HAP-1 (cell line): ENCODE data around the gene RANBP17.
"Not testable (repeated sequence)": the region's sequence is repeated elsewhere in the genome, so short reads cannot be mapped to it uniquely, and the experiment has no call there.

Experiments used
- DNase-seq, 2 experiments: peaks; one replicate each; pipeline ENCODE4 v3.0.0-alpha.2; 2016 to 2020; ENCODE audit warnings: low spot score in 2 of 2
- H3K27me3 ChIP-seq: fragments of 250-450 bp; sonication (Bioruptor Pico); 2 replicates; pipeline ENCODE4 v1.5.1; 2020; ENCODE audit warnings: low read depth, mild to moderate bottlenecking, moderate library complexity
- H3K36me3 ChIP-seq: fragments of 250-450 bp; sonication (Bioruptor Pico); replicated peaks from 2 replicates; pipeline ENCODE4 v1.5.1; 2020; ENCODE audit warnings: mild to moderate bottlenecking
- H3K4me1 ChIP-seq: fragments of 250-450 bp; sonication (Bioruptor Pico); 2 replicates; pipeline ENCODE4 v1.5.1; 2020; ENCODE audit warnings: mild to moderate bottlenecking
- H3K4me3 ChIP-seq: fragments of 250-450 bp; sonication (Bioruptor Pico); 2 replicates; pipeline ENCODE4 v1.5.1; 2020; ENCODE audit warnings: mild to moderate bottlenecking, moderate library complexity
- H3K9me3 ChIP-seq: fragments of 250-450 bp; sonication (Bioruptor Pico); 2 replicates; pipeline ENCODE4 v1.5.1; 2020; ENCODE audit warnings: mild to moderate bottlenecking, moderate library complexity
- in situ Hi-C: fragments of 300-500 bp; cut with MboI; formaldehyde crosslinking; loops from 3 replicates; pipeline ENCODE4 v1.14.3; 2020; ENCODE audit warnings: low sequenced_read_pairs, inconsistent platforms, mixed read lengths

RANBP17 gene

GRCh38 chr5:171024084-171024483 lies 162.3 kb downstream of the RANBP17 start:
- in situ Hi-C loops, result no loop called here
- no peak overlapping the region for H3K4me3 ChIP-seq
- no peak for DNase-seq
- no peaks in the 10 kb centered on the region for H3K4me1 ChIP-seq
- H3K9me3 ChIP-seq, result no peaks in the 10 kb centered on the region; the same call in 1 of the 2 replicates
- H3K27me3 ChIP-seq, result no peaks in the 10 kb centered on the region
- no peaks in the 10 kb centered on the region for H3K36me3 ChIP-seq

- H3K36me3 ChIP-seq, result no peaks in the 10 kb centered on the region
- in situ Hi-C loops, result no loop called here
- H3K27me3 ChIP-seq, result no peaks in the 10 kb centered on the region
- no peak overlapping the region for H3K4me3 ChIP-seq
- H3K4me1 ChIP-seq, result no peaks in the 10 kb centered on the region
- no peaks in the 10 kb centered on the region for H3K9me3 ChIP-seq
- no peak for DNase-seq
Measured at GRCh38 chr5:171029401-171029800, 167.6 kb downstream of the RANBP17 start.

- no peaks in the 10 kb centered on the region for H3K27me3 ChIP-seq
- no peak overlapping the region for H3K4me3 ChIP-seq
- DNase-seq, result no peak
- no peaks in the 10 kb centered on the region for H3K4me1 ChIP-seq
- no peaks in the 10 kb centered on the region for H3K9me3 ChIP-seq
- no peaks in the 10 kb centered on the region for H3K36me3 ChIP-seq
- in situ Hi-C loops, result no loop called here
Measured at GRCh38 chr5:171031977-171032376, 170.2 kb downstream of the RANBP17 start.

GRCh38 chr5:171032435-171032973 lies 170.7 kb downstream of the RANBP17 start:
- in situ Hi-C loops, result no loop called here
- Histone ChIP-seq H3K4me1 (no peaks in the 10 kb centered on the region), H3K4me3 (no peak overlapping the region), H3K27me3 (no peaks in the 10 kb centered on the region), H3K36me3 (no peaks in the 10 kb centered on the region), H3K9me3 (no peaks in the 10 kb centered on the region)
- no peak for DNase-seq

GRCh38 chr5:171041893-171042292 lies 180.1 kb downstream of the RANBP17 start:
- H3K4me3 ChIP-seq, H3K36me3 ChIP-seq, H3K27me3 ChIP-seq, H3K9me3 ChIP-seq, in situ Hi-C loops, DNase-seq, H3K4me1 ChIP-seq: not testable (repeated sequence)

- Histone ChIP-seq H3K9me3 (no peaks in the 10 kb centered on the region), H3K4me3 (no peak overlapping the region), H3K36me3 (no peaks in the 10 kb centered on the region), H3K4me1 (no peaks in the 10 kb centered on the region), H3K27me3 (no peaks in the 10 kb centered on the region)
- DNase-seq, result no peak
- in situ Hi-C loops, result no loop called here
Measured at GRCh38 chr5:171050916-171051315, 189.1 kb downstream of the RANBP17 start.

- in situ Hi-C loops, result no loop called here
- no peaks in the 10 kb centered on the region for H3K9me3 ChIP-seq
- H3K4me1 ChIP-seq, result no peaks in the 10 kb centered on the region
- H3K4me3 ChIP-seq, result no peak overlapping the region
- H3K36me3 ChIP-seq, result no peaks in the 10 kb centered on the region
- no peak for DNase-seq
- no peaks in the 10 kb centered on the region for H3K27me3 ChIP-seq
Measured at GRCh38 chr5:171055875-171056454, 194.1 kb downstream of the RANBP17 start.

GRCh38 chr5:171067540-171068130 lies 205.8 kb downstream of the RANBP17 start:
- Histone ChIP-seq H3K27me3 (no peaks in the 10 kb centered on the region), H3K4me1 (no peaks in the 10 kb centered on the region), H3K36me3 (no peaks in the 10 kb centered on the region), H3K4me3 (no peak overlapping the region), H3K9me3 (no peaks in the 10 kb centered on the region)
- in situ Hi-C loops, result no loop called here
- DNase-seq, result no peak

GRCh38 chr5:171074747-171075146 lies 212.9 kb downstream of the RANBP17 start:
- H3K4me3 ChIP-seq, result no peak overlapping the region
- DNase-seq, result no peak
- no peaks in the 10 kb centered on the region for H3K36me3 ChIP-seq
- no peaks in the 10 kb centered on the region for H3K9me3 ChIP-seq
- H3K27me3 ChIP-seq, result no peaks in the 10 kb centered on the region
- H3K4me1 ChIP-seq, result no peaks in the 10 kb centered on the region
- in situ Hi-C loops, result no loop called here

GRCh38 chr5:171080186-171080938 lies 218.5 kb downstream of the RANBP17 start:
- Histone ChIP-seq H3K9me3 (no peaks in the 10 kb centered on the region), H3K4me3 (no peak overlapping the region), H3K36me3 (no peaks in the 10 kb centered on the region), H3K27me3 (no peaks in the 10 kb centered on the region), H3K4me1 (0 out of 2 replicates have a peak, but pooled peaks cover 5% of the 10 kb centered on the region)
- in situ Hi-C loops, result no loop called here
- no peak for DNase-seq

GRCh38 chr5:171081319-171081718 lies 219.5 kb downstream of the RANBP17 start:
- Histone ChIP-seq H3K27me3 (no peaks in the 10 kb centered on the region), H3K36me3 (no peaks in the 10 kb centered on the region), H3K4me3 (no peak overlapping the region), H3K4me1 (0 out of 2 replicates have a peak, but pooled peaks cover 5% of the 10 kb centered on the region), H3K9me3 (no peaks in the 10 kb centered on the region)
- in situ Hi-C loops, result no loop called here
- DNase-seq, result no peak

- no peak overlapping the region for H3K4me3 ChIP-seq
- no peaks in the 10 kb centered on the region for H3K36me3 ChIP-seq
- no peaks in the 10 kb centered on the region for H3K27me3 ChIP-seq
- no peak for DNase-seq
- H3K9me3 ChIP-seq, result no peaks in the 10 kb centered on the region
- in situ Hi-C loops, result no loop called here
- H3K4me1 ChIP-seq, result peaks cover 7% of the 10 kb centered on the region
Measured at GRCh38 chr5:171092194-171092593, 230.4 kb downstream of the RANBP17 start.

- Histone ChIP-seq H3K4me3 (no peak overlapping the region), H3K36me3 (no peaks in the 10 kb centered on the region), H3K4me1 (peaks cover 7% of the 10 kb centered on the region), H3K9me3 (no peaks in the 10 kb centered on the region), H3K27me3 (no peaks in the 10 kb centered on the region)
- in situ Hi-C loops, result no loop called here
- no peak for DNase-seq
Measured at GRCh38 chr5:171093598-171093997, 231.8 kb downstream of the RANBP17 start.

GRCh38 chr5:171094356-171094755 lies 232.5 kb downstream of the RANBP17 start:
- no peaks in the 10 kb centered on the region for H3K36me3 ChIP-seq
- H3K4me3 ChIP-seq, result no peak overlapping the region
- H3K9me3 ChIP-seq, result no peaks in the 10 kb centered on the region
- H3K27me3 ChIP-seq, result no peaks in the 10 kb centered on the region
- peaks cover 7% of the 10 kb centered on the region for H3K4me1 ChIP-seq
- DNase-seq, result peak in 1 of 2 experiments; percentile 40
- in situ Hi-C loops, result no loop called here
